HepG2 (cell line): ENCODE data around the gene TMEM79. TPM values are rescaled to one million over a fixed set of nuclear protein-coding genes. Genes with fewer than 3 reads are reported as not detected.

Experiments
- ATAC-seq: fragments of 200-7000 bp; cut with Tn5 transposase; 3 replicates; pipeline ENCODE4 v1.9.1; 2020; ENCODE audit warnings: mild to moderate bottlenecking, moderate library complexity
- BruUV-seq: library from RNA; stranded (reverse); fragments of 400-500 nt; replicated peaks from 2 replicates; lab custom pipeline; 2021; lab: Mats Ljungman, UMichigan
- CTCF ChIA-PET: fragments of 300-600 bp; formaldehyde crosslinking; extraction: SDS; loops from one replicate; lab custom pipeline; 2021; ENCODE audit warnings: low total read pairs, inconsistent platforms, low intra/inter-chr PET ratio; lab: Yijun Ruan, JAX
- POLR2A ChIA-PET: fragments of 350-600 bp; sonication (Branson Sonifier 250); formaldehyde crosslinking; loops from one replicate; lab custom pipeline; 2020; ENCODE audit warnings: antibody characterized with exemption, inconsistent platforms; lab: Yijun Ruan, JAX
- DNase-seq: peaks from one replicate; pipeline ENCODE4 v3.0.0-alpha.2; 2015; ENCODE audit warnings: low spot score
- FAIRE-seq: peaks from 3 replicates; lab custom pipeline; 2011; peaks lifted over from hg19 to GRCh38; lab: Jason Lieb, UNC
- H2AFZ ChIP-seq: one replicate; pipeline ENCODE4 v1.6.1; 2011; ENCODE audit warnings: low read length, inconsistent platforms
- H3K27ac ChIP-seq: fragments of 300-600 bp; 3 replicates; pipeline ENCODE4 v1.8.0; 2011; ENCODE audit warnings: mixed run types, mild to moderate bottlenecking, mixed read lengths, low read length, inconsistent platforms; ENCODE audit not compliant: insufficient read depth; ENCODE audit errors: extremely low read length
- H3K27me3 ChIP-seq, 2 experiments: fragments of 200-600 bp in 1 of 2; 2 replicates in 1 of 2; 3 replicates in 1 of 2; pipeline versions ENCODE4 v1.6.0 to v1.8.0; 2011; ENCODE audit warnings: low read length in 2 of 2, mild to moderate bottlenecking in 2 of 2, moderate library complexity in 2 of 2, inconsistent platforms in 1 of 2; ENCODE audit not compliant: insufficient read depth in 2 of 2, control insufficient read depth in 1 of 2
- H3K36me3 ChIP-seq, 2 experiments: fragments of 200-600 bp in 1 of 2; replicated peaks in 1 of 2; 2 replicates in 1 of 2; 3 replicates in 1 of 2; pipeline versions ENCODE4 v1.5.1 to v1.8.0; 2011; ENCODE audit warnings: low read length in 2 of 2, inconsistent platforms in 1 of 2; ENCODE audit not compliant: insufficient read depth in 2 of 2, control insufficient read depth in 1 of 2
- H3K4me1 ChIP-seq: 2 replicates; pipeline ENCODE4 v1.5.1; 2012; ENCODE audit warnings: low read length, inconsistent platforms; ENCODE audit not compliant: insufficient read depth
- H3K4me2 ChIP-seq: 2 replicates; pipeline ENCODE4 v1.6.0; 2011; ENCODE audit warnings: low read depth, low read length, inconsistent platforms
- H3K4me3 ChIP-seq, 3 experiments: fragments of 200-600 bp in 1 of 3; sonication (generic), shearing (Covaris generic) in 1 of 3; replicated peaks in 1 of 3; 2 replicates each; pipeline ENCODE4 v1.5.1; 2011 to 2016; ENCODE audit warnings: low read length in 3 of 3, inconsistent platforms in 2 of 3, low read depth in 2 of 3, mild to moderate bottlenecking in 2 of 3, control low read depth in 1 of 3, mixed read lengths in 1 of 3; ENCODE audit not compliant: insufficient read depth in 1 of 3
- H3K79me2 ChIP-seq: one replicate; pipeline ENCODE4 v1.6.1; 2011; ENCODE audit warnings: low read length, inconsistent platforms; ENCODE audit not compliant: insufficient read depth
- H3K9ac ChIP-seq: 2 replicates; pipeline ENCODE4 v1.6.0; 2011; ENCODE audit warnings: mild to moderate bottlenecking, low read depth, low read length, inconsistent platforms; ENCODE audit not compliant: insufficient read depth
- H3K9me3 ChIP-seq: 2 replicates; pipeline ENCODE4 v1.5.1; 2012; ENCODE audit warnings: mild to moderate bottlenecking, low read length
- H4K20me1 ChIP-seq: 2 replicates; pipeline ENCODE4 v1.6.0; 2011; ENCODE audit warnings: inconsistent platforms, mild to moderate bottlenecking, low read length, moderate library complexity; ENCODE audit not compliant: insufficient read depth
- FIP1L1 ChIP-seq: fragments of 200-400 bp; formaldehyde crosslinking; IDR thresholded peaks from 2 replicates; pipeline ENCODE4 v1.6.1; 2018; ENCODE audit warnings: low read depth, mild to moderate bottlenecking, low read length, moderate library complexity, borderline replicate concordance; ENCODE audit not compliant: insufficient read depth
- HNRNPL ChIP-seq: fragments of 200-400 bp; formaldehyde crosslinking; IDR thresholded peaks from 2 replicates; pipeline ENCODE4 v1.6.1; 2017; ENCODE audit warnings: mild to moderate bottlenecking, low read depth, low read length
- MAZ ChIP-seq, 2 experiments: sonication (generic) in 1 of 2; formaldehyde crosslinking in 1 of 2; IDR thresholded peaks; 2 replicates each; pipeline versions ENCODE4 v1.5.0 to v1.6.1; 2012 to 2020; ENCODE audit warnings: low read depth in 2 of 2, mild to moderate bottlenecking in 2 of 2, borderline replicate concordance in 1 of 2, improper control_type of control experiment in 1 of 2, low read length in 1 of 2, missing genetic modification reagents in 1 of 2, moderate library complexity in 1 of 2
- PCBP1 ChIP-seq: fragments of 200-400 bp; formaldehyde crosslinking; IDR thresholded peaks from 2 replicates; pipeline ENCODE4 v1.6.1; 2017; ENCODE audit warnings: mild to moderate bottlenecking, low read depth, low read length, borderline replicate concordance
- PHF5A ChIP-seq: IDR thresholded peaks from one replicate; pipeline ENCODE4 v1.6.1; 2018; ENCODE audit warnings: low read depth, missing genetic modification reagents; ENCODE audit not compliant: unreplicated experiment
- RXRB ChIP-seq: IDR thresholded peaks from 2 replicates; pipeline ENCODE4 v1.6.1; 2016; ENCODE audit warnings: borderline replicate concordance, missing genetic modification reagents, missing compliant biosample characterization
- SAP130 ChIP-seq: IDR thresholded peaks from 2 replicates; pipeline ENCODE4 v1.6.1; 2016; ENCODE audit warnings: low read depth
- SP140L ChIP-seq: sonication (generic); formaldehyde crosslinking; IDR thresholded peaks from 2 replicates; pipeline ENCODE4 v1.4.0; 2020; ENCODE audit warnings: missing genetic modification reagents, borderline replicate concordance
- SUZ12 ChIP-seq: fragments of 150-350 bp; IDR thresholded peaks from 2 replicates; pipeline ENCODE4 v1.6.1; 2014; ENCODE audit warnings: low read depth, low read length
- ZBTB8A ChIP-seq: sonication (generic); formaldehyde crosslinking; IDR thresholded peaks from 2 replicates; pipeline ENCODE4 v1.4.0; 2020; ENCODE audit warnings: mild to moderate bottlenecking, low read depth, missing genetic modification reagents, borderline replicate concordance
- ZFY ChIP-seq: sonication (generic); formaldehyde crosslinking; IDR thresholded peaks from 2 replicates; pipeline ENCODE4 v1.4.0; 2020; ENCODE audit warnings: missing genetic modification reagents
- ZNF121 ChIP-seq: sonication (generic); formaldehyde crosslinking; IDR thresholded peaks from 2 replicates; pipeline ENCODE4 v1.5.0; 2020; ENCODE audit warnings: mild to moderate bottlenecking, missing genetic modification reagents
- ZNF550 ChIP-seq: sonication (generic); formaldehyde crosslinking; IDR thresholded peaks from 2 replicates; pipeline ENCODE4 v1.4.0; 2020; ENCODE audit warnings: mild to moderate bottlenecking, missing genetic modification reagents, borderline replicate concordance
- WGBS: methylation state at CpG from one replicate; pipeline ENCODE4 v1.1.6; 2017; ENCODE audit warnings: low lambda C conversion rate; 5-methylcytosine and 5-hydroxymethylcytosine counted together
- in situ Hi-C: cut with HindIII; loops from 2 replicates; pipeline ENCODE4 v1.10.0; 2017; ENCODE audit warnings: low pct_unique_long_range_greater_than_20kb; ENCODE audit not compliant: extremely low pct_ligation_motif_present
- intact Hi-C: fragments of 100-400 bp; cut with micrococcal nuclease; formaldehyde crosslinking; loops from one replicate; pipeline ENCODE4 v1.10.0; 2022; ENCODE audit not compliant: unreplicated experiment
- polyA plus RNA-seq, 8 experiments: library from polyadenylated mRNA; depleted of rRNA in 3 of 8; stranded (reverse) in 7 of 8; unstranded in 1 of 8; fragments of >200 nt; fragmentation: Illumina TruSeq in 4 of 8; extraction: Trizol in 4 of 8; gene quantifications; 2 replicates each; pipeline versions ENCODE4 v1.2.1 to v1.2.3, GENCODE V29; 2011 to 2016; ENCODE audit warnings: low read depth in 4 of 8, missing spikeins in 1 of 8, mixed read lengths in 1 of 8; ENCODE audit not compliant: insufficient read depth in 1 of 8
- total RNA-seq, 5 experiments: library from RNA; depleted of rRNA; stranded (reverse); fragments of >200 nt; fragmentation: Illumina TruSeq; extraction: Trizol; gene quantifications; 2 replicates each; pipeline ENCODE4 v1.2.3, GENCODE V29; 2016; ENCODE audit warnings: low read depth in 1 of 5
- TF ChIP-seq, protein P1 (sequence below): sonication (generic); formaldehyde crosslinking; IDR thresholded peaks from 2 replicates; pipeline ENCODE4 v1.5.1; 2020; ENCODE audit warnings: mild to moderate bottlenecking, missing genetic modification reagents, borderline replicate concordance
- TF ChIP-seq, protein P2 (sequence below): sonication (generic); formaldehyde crosslinking; IDR thresholded peaks from 2 replicates; pipeline ENCODE4 v1.5.1; 2020; ENCODE audit warnings: missing genetic modification reagents, mild to moderate bottlenecking, borderline replicate concordance
- TF ChIP-seq, protein P3 (sequence below): sonication (generic); formaldehyde crosslinking; IDR thresholded peaks from 2 replicates; pipeline ENCODE4 v1.4.0; 2020; ENCODE audit warnings: mild to moderate bottlenecking, missing genetic modification reagents
- TF ChIP-seq, protein P4 (sequence below): IDR thresholded peaks from 2 replicates; pipeline ENCODE4 v1.6.1; 2016

TMEM79 gene
- total and polyA plus RNA-seq, 2 of the 13 experiments (the other 11 are each of a cell fraction or from before 2014, with no cell fraction given), result 1.2 to 1.9 TPM

DNA sequence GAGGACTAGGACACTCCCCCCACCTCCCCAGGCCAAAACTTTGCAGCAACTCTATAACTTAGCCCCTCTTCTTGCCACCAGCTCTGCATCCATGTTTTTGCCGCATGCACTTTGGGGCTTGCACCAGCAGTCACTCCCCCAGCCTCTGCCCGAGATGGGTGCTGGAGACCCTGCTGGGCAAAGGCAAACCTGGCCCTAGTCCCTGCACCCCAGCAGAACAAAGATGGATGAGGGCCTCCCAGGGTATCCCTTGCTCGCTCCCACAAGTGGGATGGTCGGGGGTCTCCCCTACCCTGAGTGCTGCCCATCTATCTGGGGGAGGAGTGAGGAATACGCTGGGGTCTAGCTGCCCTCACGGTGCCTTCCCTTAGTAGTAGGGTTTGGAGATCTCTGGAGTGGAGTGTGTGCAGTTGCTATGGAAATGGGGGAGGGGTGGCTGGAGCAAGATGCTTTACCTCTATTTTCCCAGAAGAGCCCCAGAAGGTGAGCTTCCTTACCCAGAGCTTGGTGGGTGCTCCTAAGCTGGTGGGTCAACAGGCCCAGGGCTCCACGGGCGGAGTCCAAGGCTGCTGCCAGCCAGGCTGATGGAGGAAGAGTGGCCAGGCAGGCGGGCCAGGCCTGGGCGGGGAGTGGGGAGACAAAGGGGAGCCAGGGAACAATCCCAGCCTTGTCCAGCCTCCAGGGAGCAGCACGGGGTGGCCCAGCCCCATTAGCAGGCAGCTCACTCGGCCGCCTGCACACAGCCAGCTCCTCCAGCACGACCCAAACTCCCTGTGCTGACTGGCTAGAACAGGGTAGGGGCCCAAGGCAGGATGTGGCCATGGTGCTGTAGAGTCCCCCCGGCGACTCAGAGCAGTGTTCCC lies 36.4 kb upstream of the TMEM79 start, which contains the start of gene PAQR6:
Gene PAQR6, minus strand, starts transcription at position 597 of the 863 bp plus-strand sequence. CDS start 1,325 bp downstream, outside the sequence.
- WGBS, result 62% methylated on average over 5 of the region's 16 CpGs
- CTCF ChIA-PET, result no interaction called here
- peak within 1 kb of the TSS; percentile 58 for H3K27ac ChIP-seq
- TF ChIP-seq HNRNPL (0 out of 2 replicates have a peak, but pooled peaks have one; percentile 37), ZNF550 (CRISPR knock-in tag) (no peak), FIP1L1 (no peak), RXRB (CRISPR knock-in tag) (no peak), SAP130 (CRISPR knock-in tag) (0 out of 2 replicates have a peak, but pooled peaks have one; percentile 19), ZFY (CRISPR knock-in tag) (peak; percentile 26; the same call in 1 of the 2 replicates), ZBTB8A (no peak), SUZ12 (no peak), SP140L (no peak), ZNF121 (no peak), MAZ (IDR thresholded peaks at IDR 0.05; ENCODE audit: borderline replicate concordance, low read depth, low read length) (no peak), MAZ (CRISPR knock-in tag; IDR thresholded peaks at IDR 0.05; ENCODE audit: low read depth) (no peak), PHF5A (CRISPR knock-in tag) (no peak), PCBP1 (0 out of 2 replicates have a peak, but pooled peaks have one; percentile 9)
- TF ChIP-seq, protein P1, sequence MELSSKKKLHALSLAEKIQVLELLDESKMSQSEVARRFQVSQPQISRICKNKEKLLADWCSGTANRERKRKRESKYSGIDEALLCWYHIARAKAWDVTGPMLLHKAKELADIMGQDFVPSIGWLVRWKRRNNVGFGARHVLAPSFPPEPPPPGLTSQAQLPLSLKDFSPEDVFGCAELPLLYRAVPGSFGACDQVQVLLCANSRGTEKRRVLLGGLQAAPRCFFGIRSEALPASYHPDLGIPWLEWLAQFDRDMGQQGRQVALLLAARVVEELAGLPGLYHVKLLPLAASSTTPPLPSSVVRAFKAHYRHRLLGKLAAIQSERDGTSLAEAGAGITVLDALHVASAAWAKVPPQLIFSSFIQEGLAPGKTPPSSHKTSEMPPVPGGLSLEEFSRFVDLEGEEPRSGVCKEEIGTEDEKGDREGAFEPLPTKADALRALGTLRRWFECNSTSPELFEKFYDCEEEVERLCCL (CRISPR knock-in tag), result no peak
- TF ChIP-seq, protein P2, sequence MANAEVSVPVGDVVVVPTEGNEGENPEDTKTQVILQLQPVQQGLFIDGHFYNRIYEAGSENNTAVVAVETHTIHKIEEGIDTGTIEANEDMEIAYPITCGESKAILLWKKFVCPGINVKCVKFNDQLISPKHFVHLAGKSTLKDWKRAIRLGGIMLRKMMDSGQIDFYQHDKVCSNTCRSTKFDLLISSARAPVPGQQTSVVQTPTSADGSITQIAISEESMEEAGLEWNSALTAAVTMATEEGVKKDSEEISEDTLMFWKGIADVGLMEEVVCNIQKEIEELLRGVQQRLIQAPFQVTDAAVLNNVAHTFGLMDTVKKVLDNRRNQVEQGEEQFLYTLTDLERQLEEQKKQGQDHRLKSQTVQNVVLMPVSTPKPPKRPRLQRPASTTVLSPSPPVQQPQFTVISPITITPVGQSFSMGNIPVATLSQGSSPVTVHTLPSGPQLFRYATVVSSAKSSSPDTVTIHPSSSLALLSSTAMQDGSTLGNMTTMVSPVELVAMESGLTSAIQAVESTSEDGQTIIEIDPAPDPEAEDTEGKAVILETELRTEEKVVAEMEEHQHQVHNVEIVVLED (CRISPR knock-in tag), result no peak
- TF ChIP-seq, protein P3, sequence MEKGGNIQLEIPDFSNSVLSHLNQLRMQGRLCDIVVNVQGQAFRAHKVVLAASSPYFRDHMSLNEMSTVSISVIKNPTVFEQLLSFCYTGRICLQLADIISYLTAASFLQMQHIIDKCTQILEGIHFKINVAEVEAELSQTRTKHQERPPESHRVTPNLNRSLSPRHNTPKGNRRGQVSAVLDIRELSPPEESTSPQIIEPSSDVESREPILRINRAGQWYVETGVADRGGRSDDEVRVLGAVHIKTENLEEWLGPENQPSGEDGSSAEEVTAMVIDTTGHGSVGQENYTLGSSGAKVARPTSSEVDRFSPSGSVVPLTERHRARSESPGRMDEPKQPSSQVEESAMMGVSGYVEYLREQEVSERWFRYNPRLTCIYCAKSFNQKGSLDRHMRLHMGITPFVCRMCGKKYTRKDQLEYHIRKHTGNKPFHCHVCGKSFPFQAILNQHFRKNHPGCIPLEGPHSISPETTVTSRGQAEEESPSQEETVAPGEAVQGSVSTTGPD, result no peak
- TF ChIP-seq, protein P4, sequence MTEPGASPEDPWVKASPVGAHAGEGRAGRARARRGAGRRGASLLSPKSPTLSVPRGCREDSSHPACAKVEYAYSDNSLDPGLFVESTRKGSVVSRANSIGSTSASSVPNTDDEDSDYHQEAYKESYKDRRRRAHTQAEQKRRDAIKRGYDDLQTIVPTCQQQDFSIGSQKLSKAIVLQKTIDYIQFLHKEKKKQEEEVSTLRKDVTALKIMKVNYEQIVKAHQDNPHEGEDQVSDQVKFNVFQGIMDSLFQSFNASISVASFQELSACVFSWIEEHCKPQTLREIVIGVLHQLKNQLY, result no peak

More for the DNA sequence above, 36.4 kb upstream of the TMEM79 start, which contains the start of gene PAQR6:
- H3K4me3 ChIP-seq, result no peak within 1 kb of the TSS
- no TSS peak for BruUV-seq
- intact Hi-C loops (no loop called here), in situ Hi-C loops (no loop called here)
- FAIRE-seq, result no peak
- no peaks in the 10 kb centered on the region for H3K9me3 ChIP-seq
- no peaks in the 10 kb centered on the region for H3K79me2 ChIP-seq
- ATAC-seq, result peak; percentile 68
- H3K4me2 ChIP-seq, result peak within 1 kb of the TSS; percentile 27; the same call in 1 of the 2 replicates
- peaks cover 17 to 33% of the 10 kb centered on the region in 2 experiments; a peak in 4 of 5 replicates for H3K36me3 ChIP-seq
- H2AFZ ChIP-seq, result no peak within 1 kb of the TSS
- POLR2A ChIA-PET, result interaction anchor here (0.6 to 2.4 kb wide), 7 partner anchors 10 to 139 kb away, joined by 3 to 9 read pairs (median 4); partner anchors contain the start of genes PMF1 and SMG5
- peak; percentile 53 for DNase-seq
- H4K20me1 ChIP-seq, result no peaks in the 10 kb centered on the region
- H3K9ac ChIP-seq, result no peak within 1 kb of the TSS
- no peaks in the 10 kb centered on the region for H3K27me3 ChIP-seq
- peaks cover 34% of the 10 kb centered on the region for H3K4me1 ChIP-seq
